ENCODE data around the gene IRX2. TPM values are rescaled to one million over a fixed set of nuclear protein-coding genes. Genes with fewer than 3 reads are reported as not detected.

The IRX2 gene
- total and polyA plus RNA-seq, 10 of the 15 experiments (the other 5 are each of a cell fraction or from before 2014, with no cell fraction given), result not detected

GRCh38 chr5:2747363-2748162 lies 3.9 kb downstream of the IRX2 start:
- Histone ChIP-seq H3K27ac (ENCODE audit: control insufficient read depth, insufficient read depth) (no peak overlapping the region), H4K20me1 (ENCODE audit: control insufficient read depth, insufficient read depth) (no peaks in the 10 kb centered on the region), H3K4me3 (no peak overlapping the region), H3K36me3 (ENCODE audit: control insufficient read depth in 2 of 2, insufficient read depth in 2 of 2, low read length in 1 of 2) (no peaks in the 10 kb centered on the region), H3K4me2 (ENCODE audit: control insufficient read depth, insufficient read depth) (no peak overlapping the region), H3K9me3 (replicated peaks; ENCODE audit: control insufficient read depth, insufficient read depth, low read length) (peaks cover 2% of the 10 kb centered on the region; the same call in 2 of the 3 replicates), H3K9ac (ENCODE audit: control insufficient read depth, insufficient read depth, low read length) (no peak overlapping the region), H3K4me1 (ENCODE audit: control insufficient read depth, insufficient read depth, low read length) (no peaks in the 10 kb centered on the region), H3K27me3 (replicated peaks in 1 of 2; ENCODE audit: control insufficient read depth in 2 of 2, insufficient read depth in 2 of 2, low read length in 1 of 2) (no peaks in the 10 kb centered on the region), H2AFZ (ENCODE audit: control insufficient read depth, low read depth, low read length) (no peak overlapping the region), H3K79me2 (ENCODE audit: control insufficient read depth, insufficient read depth, low read length) (no peaks in the 10 kb centered on the region)
- DNase-seq (ENCODE audit: low read depth, low spot score) (no peak), ATAC-seq (no peak), FAIRE-seq (no peak)
- ChIA-PET CTCF (no interaction called here), SMC1A (ENCODE audit: uncharacterized antibody, unreplicated experiment) (no interaction called here), RAD21 (ENCODE audit: unreplicated experiment) (no interaction called here), POLR2A (no interaction called here)
- in situ Hi-C loops (cut with MboI), result no loop called here
- no TSS peak for BruUV-seq (replicated peaks)
- no peak for TF ChIP-seq SIX5 (IDR thresholded peaks at IDR 0.05; ENCODE audit: low read depth, low read length, severe bottlenecking)
- 30% methylated on average over 26 of the region's 26 CpGs for WGBS (ENCODE audit: insufficient coverage, insufficient replicate concordance, low lambda C conversion rate, missing lambda C conversion rate)
- intact Hi-C loops (cut with micrococcal nuclease; ENCODE audit: unreplicated experiment), result no loop called here

DNA sequence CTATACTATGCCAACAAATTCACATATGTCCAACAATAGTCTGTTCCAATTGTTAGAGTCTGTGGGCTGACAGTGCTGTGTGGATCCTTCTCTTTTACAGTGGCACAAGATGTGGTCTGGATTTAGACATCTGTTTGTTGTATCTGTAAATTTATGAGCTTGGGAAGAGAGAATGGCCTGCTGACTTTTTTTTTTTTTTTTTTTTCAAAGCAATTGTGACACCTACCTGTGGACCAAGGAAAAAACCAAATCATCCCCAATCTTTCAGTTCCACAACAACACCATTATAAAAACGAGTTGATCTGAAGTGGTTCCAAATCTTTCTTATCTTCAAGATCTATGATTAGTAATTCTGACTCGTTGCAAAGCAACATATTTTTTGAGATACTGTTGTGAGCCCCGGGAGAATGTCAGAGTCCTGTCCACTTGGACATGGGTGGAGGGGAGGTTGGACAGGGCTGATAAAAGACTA lies 4.9 kb downstream of the IRX2 start:
- Histone ChIP-seq H3K27me3 (replicated peaks in 1 of 2; ENCODE audit: control insufficient read depth in 2 of 2, insufficient read depth in 2 of 2, low read length in 1 of 2) (no peaks in the 10 kb centered on the region), H3K9me3 (replicated peaks; ENCODE audit: control insufficient read depth, insufficient read depth, low read length) (no peaks in the 10 kb centered on the region; the same call in 1 of the 3 replicates), H4K20me1 (ENCODE audit: control insufficient read depth, insufficient read depth) (no peaks in the 10 kb centered on the region), H3K36me3 (ENCODE audit: control insufficient read depth in 2 of 2, insufficient read depth in 2 of 2, low read length in 1 of 2) (no peaks in the 10 kb centered on the region), H3K9ac (ENCODE audit: control insufficient read depth, insufficient read depth, low read length) (no peak overlapping the region), H3K27ac (ENCODE audit: control insufficient read depth, insufficient read depth) (no peak overlapping the region), H3K4me1 (ENCODE audit: control insufficient read depth, insufficient read depth, low read length) (no peaks in the 10 kb centered on the region), H3K4me2 (ENCODE audit: control insufficient read depth, insufficient read depth) (no peak overlapping the region), H3K4me3 (no peak overlapping the region), H2AFZ (ENCODE audit: control insufficient read depth, low read depth, low read length) (no peak overlapping the region), H3K79me2 (ENCODE audit: control insufficient read depth, insufficient read depth, low read length) (no peaks in the 10 kb centered on the region)
- TF ChIP-seq BMI1 (IDR thresholded peaks at IDR 0.05; ENCODE audit: borderline replicate concordance), result no peak
- TF ChIP-seq ZSCAN29 (IDR thresholded peaks at IDR 0.05), result no peak
- no peak for TF ChIP-seq BCL11A (IDR thresholded peaks at IDR 0.05; ENCODE audit: low read depth, low read length)
- TF ChIP-seq BCL3 (IDR thresholded peaks at IDR 0.05; ENCODE audit: borderline replicate concordance, insufficient read depth, low read depth, low read length, poor library complexity, severe bottlenecking), result no peak
- no peak for TF ChIP-seq RFX5 (IDR thresholded peaks at IDR 0.05; ENCODE audit: low read depth, low read length)
- TF ChIP-seq, protein P1, sequence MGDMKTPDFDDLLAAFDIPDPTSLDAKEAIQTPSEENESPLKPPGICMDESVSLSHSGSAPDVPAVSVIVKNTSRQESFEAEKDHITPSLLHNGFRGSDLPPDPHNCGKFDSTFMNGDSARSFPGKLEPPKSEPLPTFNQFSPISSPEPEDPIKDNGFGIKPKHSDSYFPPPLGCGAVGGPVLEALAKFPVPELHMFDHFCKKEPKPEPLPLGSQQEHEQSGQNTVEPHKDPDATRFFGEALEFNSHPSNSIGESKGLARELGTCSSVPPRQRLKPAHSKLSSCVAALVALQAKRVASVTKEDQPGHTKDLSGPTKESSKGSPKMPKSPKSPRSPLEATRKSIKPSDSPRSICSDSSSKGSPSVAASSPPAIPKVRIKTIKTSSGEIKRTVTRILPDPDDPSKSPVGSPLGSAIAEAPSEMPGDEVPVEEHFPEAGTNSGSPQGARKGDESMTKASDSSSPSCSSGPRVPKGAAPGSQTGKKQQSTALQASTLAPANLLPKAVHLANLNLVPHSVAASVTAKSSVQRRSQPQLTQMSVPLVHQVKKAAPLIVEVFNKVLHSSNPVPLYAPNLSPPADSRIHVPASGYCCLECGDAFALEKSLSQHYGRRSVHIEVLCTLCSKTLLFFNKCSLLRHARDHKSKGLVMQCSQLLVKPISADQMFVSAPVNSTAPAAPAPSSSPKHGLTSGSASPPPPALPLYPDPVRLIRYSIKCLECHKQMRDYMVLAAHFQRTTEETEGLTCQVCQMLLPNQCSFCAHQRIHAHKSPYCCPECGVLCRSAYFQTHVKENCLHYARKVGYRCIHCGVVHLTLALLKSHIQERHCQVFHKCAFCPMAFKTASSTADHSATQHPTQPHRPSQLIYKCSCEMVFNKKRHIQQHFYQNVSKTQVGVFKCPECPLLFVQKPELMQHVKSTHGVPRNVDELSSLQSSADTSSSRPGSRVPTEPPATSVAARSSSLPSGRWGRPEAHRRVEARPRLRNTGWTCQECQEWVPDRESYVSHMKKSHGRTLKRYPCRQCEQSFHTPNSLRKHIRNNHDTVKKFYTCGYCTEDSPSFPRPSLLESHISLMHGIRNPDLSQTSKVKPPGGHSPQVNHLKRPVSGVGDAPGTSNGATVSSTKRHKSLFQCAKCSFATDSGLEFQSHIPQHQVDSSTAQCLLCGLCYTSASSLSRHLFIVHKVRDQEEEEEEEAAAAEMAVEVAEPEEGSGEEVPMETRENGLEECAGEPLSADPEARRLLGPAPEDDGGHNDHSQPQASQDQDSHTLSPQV (IDR thresholded peaks at IDR 0.05), result no peak
- intact Hi-C loops (cut with micrococcal nuclease; ENCODE audit: unreplicated experiment), result no loop called here
- in situ Hi-C loops (cut with MboI), result no loop called here
- CTCF ChIA-PET, result no interaction called here
- ATAC-seq (no peak), FAIRE-seq (no peak), DNase-seq (ENCODE audit: low read depth, low spot score) (no peak)
- SMC1A ChIA-PET (ENCODE audit: uncharacterized antibody, unreplicated experiment), result no interaction called here
- RAD21 ChIA-PET (ENCODE audit: unreplicated experiment), result no interaction called here
- BruUV-seq (replicated peaks), result no TSS peak
- POLR2A ChIA-PET, result no interaction called here
- 18% methylated on average over 3 of the region's 3 CpGs for WGBS (ENCODE audit: insufficient coverage, insufficient replicate concordance, low lambda C conversion rate, missing lambda C conversion rate)
